ENCODE results near the gene GLG1. TPM values are rescaled to one million over a fixed set of nuclear protein-coding genes. Genes with fewer than 3 reads are reported as not detected.
"Not testable (repeated sequence)": the region's sequence is repeated elsewhere in the genome, so short reads cannot be mapped to it uniquely, and the experiment has no call there.

GLG1 gene
- total RNA-seq, 1 experiment from 2014 or later: 135 TPM

DNA sequence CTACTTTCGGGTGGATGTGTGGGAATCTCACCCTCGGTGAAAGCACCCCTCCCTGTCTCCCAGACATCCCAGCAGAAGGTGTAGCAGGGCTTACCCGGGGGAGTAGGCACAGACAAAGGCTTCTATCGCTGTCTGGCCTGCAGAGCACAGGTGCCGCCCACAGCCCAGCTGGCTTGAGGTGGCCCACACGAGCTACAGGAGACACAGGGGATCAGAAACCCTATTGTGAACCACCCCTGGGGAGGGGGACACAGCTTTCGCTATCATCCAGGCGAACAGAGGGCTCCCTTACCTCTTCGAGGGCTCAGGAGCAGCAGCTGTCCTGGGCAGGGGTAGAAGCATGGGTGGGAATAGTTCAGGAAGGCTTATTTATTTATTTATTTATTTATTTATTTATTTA, 193.4 kb downstream of the GLG1 start:
- H3K9me3 ChIP-seq (ENCODE audit: control insufficient read depth, low read depth, low read length); H4K5ac ChIP-seq (ENCODE audit: insufficient read length, low read depth, low read length); H3K4ac ChIP-seq (ENCODE audit: low read depth, low read length); H3K4me1 Mint-ChIP-seq; H3K27ac Mint-ChIP-seq; H2BK5ac ChIP-seq (ENCODE audit: insufficient read length, low read length); H2BK12ac ChIP-seq (ENCODE audit: insufficient read length, low read depth, low read length); H2AFZ ChIP-seq (ENCODE audit: low read length); H3K4me1 ChIP-seq (ENCODE audit: insufficient read depth, low read length); H3K9me3 Mint-ChIP-seq; H3K79me2 ChIP-seq (ENCODE audit: insufficient read depth, low read length); H3K27ac ChIP-seq (ENCODE audit: insufficient read length, low read depth, low read length); H3K23me2 ChIP-seq (ENCODE audit: insufficient read length, low read depth, low read length, poor library complexity, severe bottlenecking); H4K20me1 ChIP-seq (ENCODE audit: control insufficient read depth, insufficient read depth, insufficient read length); H3K18ac ChIP-seq (ENCODE audit: insufficient read length, low read depth, low read length); H4K91ac ChIP-seq (ENCODE audit: insufficient read length, low read depth, low read length); H3K4me3 Mint-ChIP-seq; H3K56ac ChIP-seq (ENCODE audit: insufficient read length, low read depth, low read length); DNase-seq; H3K36me3 Mint-ChIP-seq (ENCODE audit: insufficient read depth in 1 of 3, low read depth in 3 of 3); H4K8ac ChIP-seq (replicated peaks; ENCODE audit: insufficient read length, low read depth, low read length); H2BK15ac ChIP-seq (ENCODE audit: low read depth, low read length); H2BK20ac ChIP-seq (ENCODE audit: low read depth, low read length, poor library complexity, severe bottlenecking); H3K9ac ChIP-seq (ENCODE audit: extremely low read depth, insufficient read length, low read length); H2AK5ac ChIP-seq (ENCODE audit: insufficient read length, low read length); H3K23ac ChIP-seq (ENCODE audit: insufficient read length, low read depth, low read length); H2BK120ac ChIP-seq (ENCODE audit: low read depth, low read length, poor library complexity, severe bottlenecking); H3K4me2 ChIP-seq (ENCODE audit: insufficient read depth, insufficient read length, low read length); H3K27me3 Mint-ChIP-seq (ENCODE audit: low read depth); H3K14ac ChIP-seq (ENCODE audit: insufficient read depth, low read length); H3K27me3 ChIP-seq (ENCODE audit: insufficient read depth, low read length); H3T11ph ChIP-seq (ENCODE audit: low read length); H3K79me1 ChIP-seq (ENCODE audit: insufficient read depth, low read depth, low read length, poor library complexity, severe bottlenecking): not testable (repeated sequence)
- no CpG with 5 or more reads among the region's 9 CpGs for WGBS (ENCODE audit: extremely low coverage, insufficient read length, low lambda C conversion rate)

GRCh38 chr16:74412775-74413390, 194.0 kb downstream of the GLG1 start:
- not testable (repeated sequence) for H2AK5ac ChIP-seq (ENCODE audit: insufficient read length, low read length); H3K9me3 Mint-ChIP-seq; H3K27me3 ChIP-seq (ENCODE audit: insufficient read depth, low read length); H4K5ac ChIP-seq (ENCODE audit: insufficient read length, low read depth, low read length); H2AFZ ChIP-seq (ENCODE audit: low read length); H2BK20ac ChIP-seq (ENCODE audit: low read depth, low read length, poor library complexity, severe bottlenecking); H3K27me3 Mint-ChIP-seq (ENCODE audit: low read depth); H3T11ph ChIP-seq (ENCODE audit: low read length); H3K18ac ChIP-seq (ENCODE audit: insufficient read length, low read depth, low read length); H3K79me1 ChIP-seq (ENCODE audit: insufficient read depth, low read depth, low read length, poor library complexity, severe bottlenecking); DNase-seq; H4K8ac ChIP-seq (replicated peaks; ENCODE audit: insufficient read length, low read depth, low read length); H3K56ac ChIP-seq (ENCODE audit: insufficient read length, low read depth, low read length); H3K4me1 ChIP-seq (ENCODE audit: insufficient read depth, low read length); H2BK15ac ChIP-seq (ENCODE audit: low read depth, low read length); H3K4ac ChIP-seq (ENCODE audit: low read depth, low read length); H4K91ac ChIP-seq (ENCODE audit: insufficient read length, low read depth, low read length); H3K14ac ChIP-seq (ENCODE audit: insufficient read depth, low read length); H3K9me3 ChIP-seq (ENCODE audit: control insufficient read depth, low read depth, low read length); H3K79me2 ChIP-seq (ENCODE audit: insufficient read depth, low read length); H3K4me1 Mint-ChIP-seq; H3K23me2 ChIP-seq (ENCODE audit: insufficient read length, low read depth, low read length, poor library complexity, severe bottlenecking); H3K36me3 Mint-ChIP-seq (ENCODE audit: insufficient read depth in 1 of 3, low read depth in 3 of 3); H3K4me3 Mint-ChIP-seq; H3K23ac ChIP-seq (ENCODE audit: insufficient read length, low read depth, low read length); H2BK120ac ChIP-seq (ENCODE audit: low read depth, low read length, poor library complexity, severe bottlenecking); H2BK12ac ChIP-seq (ENCODE audit: insufficient read length, low read depth, low read length); H3K9ac ChIP-seq (ENCODE audit: extremely low read depth, insufficient read length, low read length); H2BK5ac ChIP-seq (ENCODE audit: insufficient read length, low read length); H3K27ac Mint-ChIP-seq; H3K4me2 ChIP-seq (ENCODE audit: insufficient read depth, insufficient read length, low read length); H3K27ac ChIP-seq (ENCODE audit: insufficient read length, low read depth, low read length); H4K20me1 ChIP-seq (ENCODE audit: control insufficient read depth, insufficient read depth, insufficient read length)
- WGBS (ENCODE audit: extremely low coverage, insufficient read length, low lambda C conversion rate): no CpG with 5 or more reads among the region's 10 CpGs

Measured in H9 (cell line).